Right atrium auricular region (tissue), 2 donors: ENCODE results near the gene CHMP3. TPM values are rescaled to one million over a fixed set of nuclear protein-coding genes. Genes with fewer than 3 reads are reported as not detected.
A peak's percentile ranks its signal among the peaks of the same experiment; 100 is the strongest.
"Not testable (repeated sequence)": the region's sequence is repeated elsewhere in the genome, so short reads cannot be mapped to it uniquely, and the experiment has no call there.

Source experiments
- DNase-seq: peaks from one replicate; pipeline ENCODE4 v3.0.0-alpha.2; 2019; ENCODE audit warnings: low spot score
- H3K27ac ChIP-seq, 2 donors: fragments of 200-600 bp; sonication (generic); 1 replicate in 1 of 2; 2 replicates in 1 of 2; pipeline ENCODE4 v1.5.1; 2016 to 2019
- H3K27me3 ChIP-seq, 2 donors: fragments of 200-600 bp; sonication (generic); one replicate each; pipeline versions ENCODE4 v1.5.1 to v1.6.0; 2017 to 2019
- H3K36me3 ChIP-seq: fragments of 200-600 bp; sonication (generic); one replicate; pipeline ENCODE4 v1.5.1; 2016
- H3K4me1 ChIP-seq, 2 donors: fragments of 200-600 bp; sonication (generic); one replicate each; pipeline versions ENCODE4 v1.5.1 to v1.6.0; 2017 to 2019
- H3K4me3 ChIP-seq, 2 donors: fragments of 200-600 bp; sonication (generic); 1 replicate in 1 of 2; 2 replicates in 1 of 2; pipeline ENCODE4 v1.5.1; 2017 to 2019; ENCODE audit warnings: mild to moderate bottlenecking in 1 of 2, moderate library complexity in 1 of 2
- H3K9me3 ChIP-seq, 2 donors: fragments of 200-600 bp; sonication (generic); one replicate each; pipeline ENCODE4 v1.5.1; 2019
- total RNA-seq, 2 donors: library from RNA; depleted of rRNA; stranded (reverse); fragments of >200 nt; gene quantifications; one replicate each; pipeline ENCODE4 v1.1.0, GENCODE V29; 2016
- TF ChIP-seq, protein P1 (sequence below), 2 donors: fragments of 200-600 bp; sonication (generic); IDR thresholded peaks; one replicate each; pipeline ENCODE4 v1.5.1; 2019; ENCODE audit warnings: antibody characterized with exemption in 2 of 2

CHMP3 gene
- total RNA-seq, 2 donors from 2014 or later: 79.7 to 89.1 TPM

DNA sequence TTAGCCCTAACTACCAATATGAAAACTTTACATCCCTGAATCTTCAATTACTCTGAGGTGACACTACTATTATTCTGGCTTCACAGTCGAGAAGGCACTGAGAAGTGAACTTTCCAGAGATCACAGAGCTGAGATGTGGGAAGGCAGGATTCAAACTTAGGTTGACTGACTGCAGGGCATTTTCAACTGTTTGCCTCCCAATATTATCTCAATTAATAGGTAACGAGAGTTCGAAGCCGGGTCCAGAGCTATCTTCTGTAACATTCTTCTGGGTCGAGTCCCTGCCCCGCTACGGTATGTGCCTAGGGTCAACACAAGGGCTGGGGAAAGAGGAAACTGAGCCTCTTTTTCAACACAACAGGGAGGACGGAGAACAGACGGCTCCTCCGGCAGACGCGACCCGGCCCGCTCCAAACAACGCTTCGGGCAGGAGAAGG, 740 bp downstream of the CHMP3 start:
- H3K4me3 ChIP-seq: peak overlapping the region; percentile 57 to 70
- TF ChIP-seq, protein P1, sequence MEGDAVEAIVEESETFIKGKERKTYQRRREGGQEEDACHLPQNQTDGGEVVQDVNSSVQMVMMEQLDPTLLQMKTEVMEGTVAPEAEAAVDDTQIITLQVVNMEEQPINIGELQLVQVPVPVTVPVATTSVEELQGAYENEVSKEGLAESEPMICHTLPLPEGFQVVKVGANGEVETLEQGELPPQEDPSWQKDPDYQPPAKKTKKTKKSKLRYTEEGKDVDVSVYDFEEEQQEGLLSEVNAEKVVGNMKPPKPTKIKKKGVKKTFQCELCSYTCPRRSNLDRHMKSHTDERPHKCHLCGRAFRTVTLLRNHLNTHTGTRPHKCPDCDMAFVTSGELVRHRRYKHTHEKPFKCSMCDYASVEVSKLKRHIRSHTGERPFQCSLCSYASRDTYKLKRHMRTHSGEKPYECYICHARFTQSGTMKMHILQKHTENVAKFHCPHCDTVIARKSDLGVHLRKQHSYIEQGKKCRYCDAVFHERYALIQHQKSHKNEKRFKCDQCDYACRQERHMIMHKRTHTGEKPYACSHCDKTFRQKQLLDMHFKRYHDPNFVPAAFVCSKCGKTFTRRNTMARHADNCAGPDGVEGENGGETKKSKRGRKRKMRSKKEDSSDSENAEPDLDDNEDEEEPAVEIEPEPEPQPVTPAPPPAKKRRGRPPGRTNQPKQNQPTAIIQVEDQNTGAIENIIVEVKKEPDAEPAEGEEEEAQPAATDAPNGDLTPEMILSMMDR (IDR thresholded peaks at IDR 0.05): no peak
- no peaks in the 10 kb centered on the region for H3K27me3 ChIP-seq
- no peak for DNase-seq
- H3K27ac ChIP-seq: peak overlapping the region; percentile 95 to 97
- H3K36me3 ChIP-seq: no peaks in the 10 kb centered on the region
- H3K4me1 ChIP-seq: peaks cover 0 to 33% of the 10 kb centered on the region in 2 donors
- H3K9me3 ChIP-seq: no peaks in the 10 kb centered on the region

DNA sequence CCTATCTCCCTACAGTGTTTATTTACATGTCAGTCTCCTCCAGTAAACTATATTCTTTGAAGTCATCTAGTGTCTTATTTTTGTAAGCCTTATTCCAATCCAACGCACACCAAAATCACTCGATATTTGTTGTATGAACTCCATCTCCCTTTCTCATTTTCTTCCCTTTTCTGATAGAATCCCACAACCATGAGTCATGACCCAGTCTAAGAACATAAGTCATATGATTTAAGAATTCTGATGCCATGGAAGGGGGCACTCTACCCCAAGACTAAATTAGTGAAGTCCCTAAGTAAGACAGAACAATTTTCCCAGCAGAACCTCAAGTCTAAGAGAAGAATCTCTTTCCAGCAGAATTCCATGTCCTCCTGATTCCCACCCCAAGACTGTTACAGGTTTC, 5.4 kb downstream of the CHMP3 start:
- Histone ChIP-seq H3K4me1 (peaks cover 0 to 26% of the 10 kb centered on the region in 2 donors), H3K36me3 (no peaks in the 10 kb centered on the region), H3K4me3 (no peak overlapping the region), H3K9me3 (no peaks in the 10 kb centered on the region), H3K27me3 (no peaks in the 10 kb centered on the region), H3K27ac (no peak overlapping the region)
- DNase-seq: no peak
- TF ChIP-seq, protein P1 (IDR thresholded peaks at IDR 0.05): no peak

DNA sequence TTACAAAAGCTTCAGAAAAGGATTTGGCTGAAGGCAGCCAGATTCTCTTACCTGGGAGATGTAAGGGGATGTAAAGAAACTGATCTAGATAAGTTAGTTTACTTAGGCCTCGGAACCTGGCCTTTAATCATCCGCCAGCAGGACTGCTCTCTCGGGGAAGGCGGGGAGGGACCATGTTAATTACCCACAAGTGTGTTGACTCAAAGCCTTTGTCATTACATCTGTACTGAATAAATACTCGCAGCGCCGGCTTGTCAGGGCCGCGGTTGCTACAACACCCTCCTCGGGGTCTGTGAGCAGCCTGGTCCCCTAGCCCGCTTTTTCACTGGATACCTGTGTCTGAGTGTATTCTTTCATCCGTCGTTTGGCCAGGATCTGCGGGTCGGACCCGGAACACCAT, 6.7 kb downstream of the CHMP3 start:
- H3K27me3 ChIP-seq: no peaks in the 10 kb centered on the region
- no peak for DNase-seq
- no peak overlapping the region for H3K27ac ChIP-seq
- no peak overlapping the region for H3K4me3 ChIP-seq
- TF ChIP-seq, protein P1 (IDR thresholded peaks at IDR 0.05): no peak
- H3K9me3 ChIP-seq: no peaks in the 10 kb centered on the region
- H3K36me3 ChIP-seq: no peaks in the 10 kb centered on the region
- H3K4me1 ChIP-seq: peaks cover 0 to 17% of the 10 kb centered on the region in 2 donors

DNA sequence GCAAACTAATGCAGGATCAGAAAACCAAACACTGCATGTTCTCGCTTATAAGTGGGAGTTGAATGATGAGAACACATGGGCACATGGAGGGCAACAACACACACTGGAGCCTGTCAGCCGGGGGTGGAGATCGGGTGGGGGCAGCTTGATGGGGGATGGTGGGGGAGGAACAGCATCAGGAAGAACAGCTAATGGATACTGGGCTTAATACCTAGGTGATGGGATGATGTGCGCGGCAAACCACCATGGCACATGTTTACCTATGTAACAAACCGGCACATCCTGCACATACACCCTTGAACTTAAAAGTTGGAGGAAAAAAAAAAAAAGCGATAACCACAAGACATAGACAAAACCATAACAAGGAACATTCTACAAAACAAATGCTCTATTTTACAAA, 10.4 kb downstream of the CHMP3 start:
- no peaks in the 10 kb centered on the region for H3K27me3 ChIP-seq
- DNase-seq: no peak
- TF ChIP-seq, protein P1 (IDR thresholded peaks at IDR 0.05): no peak
- H3K9me3 ChIP-seq: no peaks in the 10 kb centered on the region
- H3K36me3 ChIP-seq: peaks cover 15% of the 10 kb centered on the region
- H3K4me3 ChIP-seq: no peak overlapping the region
- H3K4me1 ChIP-seq: no peaks in the 10 kb centered on the region
- no peak overlapping the region for H3K27ac ChIP-seq

DNA sequence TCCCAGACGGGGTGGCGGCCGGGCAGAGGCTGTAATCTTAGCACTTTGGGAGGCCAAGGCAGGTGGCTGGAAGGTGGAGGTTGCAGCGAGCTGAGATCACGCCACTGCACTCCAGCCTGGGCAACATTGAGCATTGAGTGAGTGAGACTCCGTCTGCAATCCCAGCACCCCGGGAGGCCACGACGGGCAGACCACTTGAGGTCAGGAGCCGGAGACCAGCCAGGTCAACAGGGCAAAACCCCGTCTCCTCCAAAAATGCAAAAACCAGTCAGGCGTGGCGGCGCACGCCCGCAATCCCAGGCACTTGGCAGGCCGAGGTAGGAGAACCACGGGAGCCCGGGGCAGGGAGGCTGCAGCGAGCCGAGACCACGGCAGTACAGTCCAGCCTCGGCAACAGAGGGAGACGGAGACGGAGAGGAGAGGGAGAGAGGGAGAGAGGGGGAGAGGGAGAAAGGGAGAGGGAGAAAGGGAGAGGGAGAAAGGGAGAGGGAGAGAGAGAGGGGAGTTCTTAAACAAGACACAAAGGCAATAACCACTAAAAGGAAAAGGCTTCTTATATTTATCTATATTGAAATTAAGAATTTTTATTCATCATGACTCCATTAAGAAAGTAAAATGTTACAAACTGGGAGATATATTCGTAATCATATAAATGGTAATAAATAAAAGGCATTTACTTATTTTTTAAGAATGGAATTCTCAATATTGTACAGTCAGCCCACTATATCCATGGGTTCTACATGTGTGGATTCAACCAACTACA, 13.1 kb downstream of the CHMP3 start:
- peaks cover 15% of the 10 kb centered on the region for H3K36me3 ChIP-seq
- DNase-seq, H3K27ac ChIP-seq: not testable (repeated sequence)

DNA sequence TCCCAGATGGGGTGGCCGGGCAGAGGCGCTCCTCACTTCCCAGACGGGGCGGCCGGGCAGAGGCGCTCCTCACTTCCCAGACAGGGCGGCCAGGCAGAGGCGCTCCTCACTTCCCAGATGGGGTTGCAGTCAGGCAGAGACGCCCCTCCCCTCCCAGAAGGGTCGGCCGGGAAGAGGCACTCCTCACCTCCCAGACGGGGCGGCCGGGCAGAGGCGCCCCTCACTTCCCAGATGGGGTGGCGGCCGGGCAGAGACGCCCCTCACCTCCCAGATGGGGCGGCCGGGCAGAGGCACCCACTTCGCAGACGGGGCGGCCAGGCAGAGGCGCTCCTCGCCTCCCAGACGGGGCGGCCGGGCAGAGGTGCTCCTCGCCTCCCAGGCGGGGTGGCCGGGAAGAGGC, 13.8 kb downstream of the CHMP3 start:
- H3K27me3 ChIP-seq, DNase-seq, H3K4me3 ChIP-seq: not testable (repeated sequence)

More for the DNA sequence above, 13.1 kb downstream of the CHMP3 start:
- not testable (repeated sequence) for H3K27me3 ChIP-seq, H3K4me1 ChIP-seq, H3K4me3 ChIP-seq, H3K9me3 ChIP-seq

DNA sequence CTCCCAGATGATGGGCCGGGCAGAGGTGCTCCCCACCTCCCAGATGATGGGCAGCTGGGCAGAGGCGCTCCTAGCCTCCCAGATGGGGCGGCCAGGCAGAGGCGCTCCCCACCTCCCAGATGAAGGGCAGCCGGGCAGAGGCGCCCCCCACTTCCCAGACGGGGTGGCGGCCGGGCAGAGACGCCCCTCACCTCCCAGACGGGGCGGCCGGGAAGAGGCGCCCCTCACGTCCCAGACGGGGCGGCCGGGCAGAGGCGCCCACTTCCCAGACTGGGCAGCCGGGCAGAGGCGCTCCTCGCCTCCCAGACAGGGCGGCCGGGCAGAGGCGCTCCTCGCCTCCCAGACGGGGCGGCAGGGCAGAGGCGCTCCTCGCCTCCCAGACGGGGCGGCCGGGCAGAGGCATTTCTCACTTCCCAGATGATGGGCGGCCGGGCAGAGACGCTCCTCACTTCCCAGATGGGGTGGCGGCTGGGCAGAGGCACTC, 14.3 kb downstream of the CHMP3 start:
- H3K4me1 ChIP-seq, H3K27me3 ChIP-seq, DNase-seq, H3K27ac ChIP-seq, H3K4me3 ChIP-seq, H3K9me3 ChIP-seq: not testable (repeated sequence)
- H3K36me3 ChIP-seq: peaks cover 15% of the 10 kb centered on the region

More for the DNA sequence above, 13.8 kb downstream of the CHMP3 start:
- H3K9me3 ChIP-seq, H3K27ac ChIP-seq, H3K4me1 ChIP-seq: not testable (repeated sequence)
- peaks cover 15% of the 10 kb centered on the region for H3K36me3 ChIP-seq

DNA sequence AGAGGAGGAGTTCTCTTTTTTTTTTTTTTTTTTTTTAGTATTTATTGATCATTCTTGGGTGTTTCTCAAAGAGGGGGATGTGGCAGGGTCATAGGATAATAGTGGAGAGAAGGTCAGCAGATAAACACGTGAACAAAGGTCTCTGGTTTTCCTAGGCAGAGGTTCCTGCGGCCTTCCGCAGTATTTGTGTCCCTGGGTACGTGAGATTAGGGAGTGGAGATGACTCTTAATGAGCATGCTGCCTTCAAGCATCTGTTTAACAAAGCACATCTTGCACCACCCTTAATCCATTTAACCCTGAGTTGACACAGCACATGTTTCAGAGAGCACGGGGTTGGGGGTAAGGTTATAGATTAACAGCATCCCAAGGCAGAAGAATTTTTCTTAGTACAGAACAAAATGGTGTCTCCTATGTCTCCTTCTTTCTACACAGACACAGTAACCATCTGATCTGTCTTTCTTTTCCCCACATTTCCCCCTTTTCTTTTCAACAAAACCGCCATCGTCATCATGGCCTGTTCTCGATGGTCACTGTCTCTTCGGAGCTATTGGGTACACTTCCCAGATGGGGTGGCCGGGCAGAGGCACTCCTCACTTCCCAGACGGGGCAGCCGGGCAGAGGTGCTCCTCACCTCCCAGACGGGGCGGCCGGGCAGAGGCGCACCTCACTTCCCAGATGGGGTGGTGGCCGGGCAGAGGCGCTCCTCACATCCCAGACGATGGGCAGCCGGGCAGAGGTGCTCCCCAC, 14.9 kb downstream of the CHMP3 start:
- not testable (repeated sequence) for H3K27ac ChIP-seq, H3K27me3 ChIP-seq, H3K4me1 ChIP-seq, H3K9me3 ChIP-seq, DNase-seq, H3K4me3 ChIP-seq
- H3K36me3 ChIP-seq: peaks cover 15% of the 10 kb centered on the region

DNA sequence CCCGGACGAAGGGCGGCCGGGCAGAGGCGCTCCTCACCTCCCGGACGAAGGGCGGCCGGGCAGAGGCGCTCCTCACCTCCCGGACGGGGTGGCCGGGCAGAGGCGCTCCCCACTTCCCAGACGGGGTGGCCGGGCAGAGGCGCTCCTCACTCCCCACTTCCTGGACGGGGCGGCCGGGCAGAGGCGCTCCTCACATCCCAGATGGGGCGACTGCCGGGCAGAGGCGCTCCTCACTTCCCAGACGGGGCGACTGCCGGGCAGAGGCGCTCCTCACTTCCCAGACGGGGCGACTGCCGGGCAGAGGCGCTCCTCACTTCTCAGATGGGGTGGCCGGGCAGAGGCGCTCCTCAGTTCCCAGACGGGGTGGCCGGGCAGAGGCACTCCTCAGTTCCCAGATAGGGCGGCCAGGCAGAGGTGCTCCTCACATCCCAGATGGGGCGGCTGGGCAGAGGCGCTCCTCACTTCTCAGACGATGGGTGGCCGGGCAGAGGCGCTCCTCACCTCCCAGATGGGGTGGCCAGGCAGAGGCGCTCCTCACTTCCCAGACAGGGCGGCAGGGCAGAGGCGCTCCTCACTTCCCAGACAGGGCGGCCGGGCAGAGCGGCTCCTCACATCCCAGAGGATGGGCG, 17.8 kb downstream of the CHMP3 start:
- not testable (repeated sequence) for H3K27me3 ChIP-seq, DNase-seq, H3K9me3 ChIP-seq, H3K4me1 ChIP-seq, H3K27ac ChIP-seq, H3K4me3 ChIP-seq
- H3K36me3 ChIP-seq: peaks cover 15% of the 10 kb centered on the region
